Adrenal gland (tissue), 5 donors: ENCODE data around the gene LARGE1.

ENCODE experiments used
- POLR2A ChIP-seq, 2 donors: fragments of 450-650 bp; IDR thresholded peaks; one replicate each; pipeline ENCODE4 v1.6.1; 2017; ENCODE audit warnings: antibody characterized with exemption in 2 of 2, mild to moderate bottlenecking in 2 of 2, moderate library complexity in 1 of 2
- TF ChIP-seq, protein P1 (sequence below), 6 experiments: fragments of 450-650 bp in 4 of 6; fragments of 200-600 bp in 2 of 6; sonication (generic) in 1 of 6; IDR thresholded peaks; 1 replicate in 5 of 6; 2 replicates in 1 of 6; pipeline versions ENCODE4 v1.5.1 to v1.8.0; 2016 to 2021; ENCODE audit warnings: antibody characterized with exemption in 6 of 6, mild to moderate bottlenecking in 2 of 6, moderate library complexity in 1 of 6
- donor health status: DM: no; HTN: no; CAD: no.

DNA sequence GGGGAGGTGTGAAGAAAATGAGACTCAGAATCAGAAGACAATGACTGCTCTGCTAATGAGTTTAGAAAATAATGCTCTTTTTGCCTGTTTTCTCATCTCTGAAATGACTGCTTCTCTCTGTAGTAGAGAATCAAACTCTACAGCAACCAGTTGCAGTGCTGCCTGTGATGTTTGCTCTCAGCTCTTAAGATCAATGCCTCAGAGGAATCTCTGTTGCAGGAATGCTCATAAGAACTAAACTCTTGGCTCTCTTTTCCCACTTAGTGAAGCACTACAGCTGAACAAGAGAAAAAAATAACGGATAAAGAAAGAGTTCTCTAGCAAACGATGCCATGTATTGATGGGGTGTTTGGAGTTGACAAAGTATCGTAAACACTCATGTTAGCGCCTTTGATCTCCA is 658.6 kb downstream of the LARGE1 start:
- TF ChIP-seq, protein P1, sequence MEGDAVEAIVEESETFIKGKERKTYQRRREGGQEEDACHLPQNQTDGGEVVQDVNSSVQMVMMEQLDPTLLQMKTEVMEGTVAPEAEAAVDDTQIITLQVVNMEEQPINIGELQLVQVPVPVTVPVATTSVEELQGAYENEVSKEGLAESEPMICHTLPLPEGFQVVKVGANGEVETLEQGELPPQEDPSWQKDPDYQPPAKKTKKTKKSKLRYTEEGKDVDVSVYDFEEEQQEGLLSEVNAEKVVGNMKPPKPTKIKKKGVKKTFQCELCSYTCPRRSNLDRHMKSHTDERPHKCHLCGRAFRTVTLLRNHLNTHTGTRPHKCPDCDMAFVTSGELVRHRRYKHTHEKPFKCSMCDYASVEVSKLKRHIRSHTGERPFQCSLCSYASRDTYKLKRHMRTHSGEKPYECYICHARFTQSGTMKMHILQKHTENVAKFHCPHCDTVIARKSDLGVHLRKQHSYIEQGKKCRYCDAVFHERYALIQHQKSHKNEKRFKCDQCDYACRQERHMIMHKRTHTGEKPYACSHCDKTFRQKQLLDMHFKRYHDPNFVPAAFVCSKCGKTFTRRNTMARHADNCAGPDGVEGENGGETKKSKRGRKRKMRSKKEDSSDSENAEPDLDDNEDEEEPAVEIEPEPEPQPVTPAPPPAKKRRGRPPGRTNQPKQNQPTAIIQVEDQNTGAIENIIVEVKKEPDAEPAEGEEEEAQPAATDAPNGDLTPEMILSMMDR (IDR thresholded peaks at IDR 0.05): no peak
- no peak for TF ChIP-seq POLR2A (IDR thresholded peaks at IDR 0.05)
